Measurements from ENCODE around the gene RIPK4.

Gene RIPK4

GRCh38 chr21:41776778-41777177 lies 9.9 kb upstream of the RIPK4 start:
- ChIA-PET POLR2A (no interaction called here), CTCF (interaction anchor here (0.6 to 2.0 kb wide), 10 partner anchors 9 to 166 kb away, joined by 3 to 6 read pairs (median 3); no protein-coding TSS in a partner anchor)
- 100% methylated on average over 4 of the region's 4 CpGs for WGBS (ENCODE audit: insufficient coverage)
- Histone ChIP-seq H3K36me3 (ENCODE audit: control insufficient read depth in 4 of 4, insufficient read depth in 4 of 4, low read length in 3 of 4) (no peaks in the 10 kb centered on the region), H3K27me3 (replicated peaks in 2 of 5; ENCODE audit: control insufficient read depth in 4 of 5, insufficient read depth in 5 of 5, low read length in 4 of 5) (peaks cover 4 to 64% (median 20%) of the 10 kb centered on the region in 5 experiments), H3K9me3 (ENCODE audit: control extremely low read depth in 1 of 5, control insufficient read depth in 4 of 5, insufficient read depth in 2 of 5, low read depth in 1 of 5, low read length in 4 of 5) (no peaks in the 10 kb centered on the region), H3K4me3 (ENCODE audit: control insufficient read depth in 1 of 7, extremely low read depth in 1 of 7, insufficient read depth in 4 of 7, low read depth in 2 of 7, low read length in 6 of 7) (no peak overlapping the region), H3K27ac (ENCODE audit: insufficient read depth in 1 of 2, low read depth in 1 of 2, low read length in 2 of 2, poor library complexity in 1 of 2, severe bottlenecking in 2 of 2) (no peak overlapping the region), H3K4me1 (ENCODE audit: control extremely low read depth in 1 of 4, control insufficient read depth in 4 of 4, insufficient read depth in 4 of 4, low read length in 3 of 4) (peaks cover 0 to 22% (median 7%) of the 10 kb centered on the region in 4 experiments)
- no peak for DNase-seq

- H3K36me3 ChIP-seq (ENCODE audit: control insufficient read depth in 4 of 4, insufficient read depth in 4 of 4, low read length in 3 of 4): no peaks in the 10 kb centered on the region
- peaks cover 0 to 19% (median 7%) of the 10 kb centered on the region in 4 experiments for H3K4me1 ChIP-seq (ENCODE audit: control extremely low read depth in 1 of 4, control insufficient read depth in 4 of 4, insufficient read depth in 4 of 4, low read length in 3 of 4)
- ChIA-PET CTCF (interaction anchor here (0.8 to 2.0 kb wide), 3 partner anchors 26 to 159 kb away, joined by 3 to 5 read pairs (median 3); no protein-coding TSS in a partner anchor), POLR2A (no interaction called here)
- H3K4me3 ChIP-seq (ENCODE audit: control insufficient read depth in 1 of 7, extremely low read depth in 1 of 7, insufficient read depth in 4 of 7, low read depth in 2 of 7, low read length in 6 of 7): no peak overlapping the region
- H3K9me3 ChIP-seq (ENCODE audit: control extremely low read depth in 1 of 5, control insufficient read depth in 4 of 5, insufficient read depth in 2 of 5, low read depth in 1 of 5, low read length in 4 of 5): no peaks in the 10 kb centered on the region
- H3K27ac ChIP-seq (ENCODE audit: insufficient read depth in 1 of 2, low read depth in 1 of 2, low read length in 2 of 2, poor library complexity in 1 of 2, severe bottlenecking in 2 of 2): no peak overlapping the region
- DNase-seq: no peak
- H3K27me3 ChIP-seq (replicated peaks in 2 of 5; ENCODE audit: control insufficient read depth in 4 of 5, insufficient read depth in 5 of 5, low read length in 4 of 5): peaks cover 4 to 75% (median 26%) of the 10 kb centered on the region in 5 experiments
- 83% methylated on average over 1 of the region's 3 CpGs for WGBS (ENCODE audit: insufficient coverage)
These were observed 8.3 kb upstream of the RIPK4 start for GRCh38 chr21:41775149-41775472.

GRCh38 chr21:41774467-41775148 lies 7.8 kb upstream of the RIPK4 start:
- 85% methylated on average over 6 of the region's 10 CpGs for WGBS (ENCODE audit: insufficient coverage)
- ChIA-PET POLR2A (no interaction called here), CTCF (interaction anchor here (0.8 to 1.0 kb wide), 2 partner anchors 26 to 42 kb away, joined by 3 read pairs; no protein-coding TSS in a partner anchor)
- Histone ChIP-seq H3K9me3 (ENCODE audit: control extremely low read depth in 1 of 5, control insufficient read depth in 4 of 5, insufficient read depth in 2 of 5, low read depth in 1 of 5, low read length in 4 of 5) (no peaks in the 10 kb centered on the region), H3K4me3 (ENCODE audit: control insufficient read depth in 1 of 7, extremely low read depth in 1 of 7, insufficient read depth in 4 of 7, low read depth in 2 of 7, low read length in 6 of 7) (no peak overlapping the region), H3K27me3 (replicated peaks in 2 of 5; ENCODE audit: control insufficient read depth in 4 of 5, insufficient read depth in 5 of 5, low read length in 4 of 5) (peaks cover 4 to 77% (median 28%) of the 10 kb centered on the region in 5 experiments), H3K27ac (ENCODE audit: insufficient read depth in 1 of 2, low read depth in 1 of 2, low read length in 2 of 2, poor library complexity in 1 of 2, severe bottlenecking in 2 of 2) (no peak overlapping the region), H3K36me3 (ENCODE audit: control insufficient read depth in 4 of 4, insufficient read depth in 4 of 4, low read length in 3 of 4) (no peaks in the 10 kb centered on the region), H3K4me1 (ENCODE audit: control extremely low read depth in 1 of 4, control insufficient read depth in 4 of 4, insufficient read depth in 4 of 4, low read length in 3 of 4) (peaks cover 0 to 18% (median 7%) of the 10 kb centered on the region in 4 experiments)
- no peak for DNase-seq

- DNase-seq: no peak
- H3K36me3 ChIP-seq (ENCODE audit: control insufficient read depth in 4 of 4, insufficient read depth in 4 of 4, low read length in 3 of 4): no peaks in the 10 kb centered on the region
- 71% methylated on average over 12 of the region's 16 CpGs for WGBS (ENCODE audit: insufficient coverage)
- no peak overlapping the region for H3K27ac ChIP-seq (ENCODE audit: insufficient read depth in 1 of 2, low read depth in 1 of 2, low read length in 2 of 2, poor library complexity in 1 of 2, severe bottlenecking in 2 of 2)
- no peaks in the 10 kb centered on the region for H3K9me3 ChIP-seq (ENCODE audit: control extremely low read depth in 1 of 5, control insufficient read depth in 4 of 5, insufficient read depth in 2 of 5, low read depth in 1 of 5, low read length in 4 of 5)
- H3K4me1 ChIP-seq (ENCODE audit: control extremely low read depth in 1 of 4, control insufficient read depth in 4 of 4, insufficient read depth in 4 of 4, low read length in 3 of 4): peaks cover 11 to 17% (median 13%) of the 10 kb centered on the region in 4 experiments
- CTCF ChIA-PET: interaction anchor here (0.8 to 2.0 kb wide), 2 partner anchors 11 to 161 kb away, joined by 4 to 7 read pairs; no protein-coding TSS in a partner anchor
- H3K4me3 ChIP-seq (ENCODE audit: control insufficient read depth in 1 of 7, extremely low read depth in 1 of 7, insufficient read depth in 4 of 7, low read depth in 2 of 7, low read length in 6 of 7): no peak overlapping the region
- H3K27me3 ChIP-seq (replicated peaks in 2 of 5; ENCODE audit: control insufficient read depth in 4 of 5, insufficient read depth in 5 of 5, low read length in 4 of 5): peaks cover 4 to 78% (median 26%) of the 10 kb centered on the region in 5 experiments
- POLR2A ChIA-PET: no interaction called here
These were observed 5.7 kb upstream of the RIPK4 start for GRCh38 chr21:41772351-41773080.

GRCh38 chr21:41771625-41771945 lies 4.7 kb upstream of the RIPK4 start:
- WGBS (ENCODE audit: insufficient coverage): 93% methylated on average over 7 of the region's 7 CpGs
- peaks cover 11 to 26% (median 18%) of the 10 kb centered on the region in 4 experiments for H3K4me1 ChIP-seq (ENCODE audit: control extremely low read depth in 1 of 4, control insufficient read depth in 4 of 4, insufficient read depth in 4 of 4, low read length in 3 of 4)
- no peak overlapping the region for H3K27ac ChIP-seq (ENCODE audit: insufficient read depth in 1 of 2, low read depth in 1 of 2, low read length in 2 of 2, poor library complexity in 1 of 2, severe bottlenecking in 2 of 2)
- no peak overlapping the region for H3K4me3 ChIP-seq (ENCODE audit: control insufficient read depth in 1 of 7, extremely low read depth in 1 of 7, insufficient read depth in 4 of 7, low read depth in 2 of 7, low read length in 6 of 7)
- H3K9me3 ChIP-seq (ENCODE audit: control extremely low read depth in 1 of 5, control insufficient read depth in 4 of 5, insufficient read depth in 2 of 5, low read depth in 1 of 5, low read length in 4 of 5): no peaks in the 10 kb centered on the region
- no peaks in the 10 kb centered on the region for H3K36me3 ChIP-seq (ENCODE audit: control insufficient read depth in 4 of 4, insufficient read depth in 4 of 4, low read length in 3 of 4)
- ChIA-PET POLR2A (interaction anchor here (0.6 kb wide), 1 partner anchor 62 kb away, joined by 5 read pairs; no protein-coding TSS in a partner anchor), CTCF (interaction anchor here (0.8 to 2.0 kb wide), 3 partner anchors 12 to 488 kb away, joined by 3 to 7 read pairs (median 4); no protein-coding TSS in a partner anchor)
- DNase-seq: no peak
- H3K27me3 ChIP-seq (replicated peaks in 2 of 5; ENCODE audit: control insufficient read depth in 4 of 5, insufficient read depth in 5 of 5, low read length in 4 of 5): peaks cover 4 to 79% (median 24%) of the 10 kb centered on the region in 5 experiments

GRCh38 chr21:41770901-41771624 lies 4.2 kb upstream of the RIPK4 start:
- H3K27me3 ChIP-seq (replicated peaks in 2 of 5; ENCODE audit: control insufficient read depth in 4 of 5, insufficient read depth in 5 of 5, low read length in 4 of 5): peaks cover 4 to 84% (median 27%) of the 10 kb centered on the region in 5 experiments
- DNase-seq: no peak
- ChIA-PET CTCF (interaction anchor here (1.1 to 2.0 kb wide), 2 partner anchors 159 to 487 kb away, joined by 3 to 7 read pairs; no protein-coding TSS in a partner anchor), POLR2A (interaction anchor here (0.6 kb wide), 1 partner anchor 62 kb away, joined by 5 read pairs; no protein-coding TSS in a partner anchor)
- peaks cover 11 to 29% (median 21%) of the 10 kb centered on the region in 4 experiments for H3K4me1 ChIP-seq (ENCODE audit: control extremely low read depth in 1 of 4, control insufficient read depth in 4 of 4, insufficient read depth in 4 of 4, low read length in 3 of 4)
- H3K4me3 ChIP-seq (ENCODE audit: control insufficient read depth in 1 of 7, extremely low read depth in 1 of 7, insufficient read depth in 4 of 7, low read depth in 2 of 7, low read length in 6 of 7): no peak overlapping the region
- WGBS (ENCODE audit: insufficient coverage): 85% methylated on average over 14 of the region's 14 CpGs
- H3K9me3 ChIP-seq (ENCODE audit: control extremely low read depth in 1 of 5, control insufficient read depth in 4 of 5, insufficient read depth in 2 of 5, low read depth in 1 of 5, low read length in 4 of 5): no peaks in the 10 kb centered on the region
- H3K27ac ChIP-seq (ENCODE audit: insufficient read depth in 1 of 2, low read depth in 1 of 2, low read length in 2 of 2, poor library complexity in 1 of 2, severe bottlenecking in 2 of 2): no peak overlapping the region
- H3K36me3 ChIP-seq (ENCODE audit: control insufficient read depth in 4 of 4, insufficient read depth in 4 of 4, low read length in 3 of 4): no peaks in the 10 kb centered on the region

Data from common myeloid progenitor, CD34-positive (primary cell).